Stimulated activated CD4-positive, alpha-beta T cell treated with anti-CD3 and anti-CD28 coated beads, Interleukin-1b, Interleukin-23, amount 100 ng/mL, for 4 hours (primary cell): ENCODE measurements around the gene CLDN9.

Source experiments
- DNase-seq, 2 donors: peaks; one replicate each; pipeline ENCODE4 v3.0.0-alpha.2; 2020; ENCODE audit warnings: low read depth in 2 of 2

CLDN9 gene

GRCh38 chr16:2974319-2975056 is 38.2 kb upstream of the CLDN9 start:
- no peak for DNase-seq

GRCh38 chr16:2975161-2975795 is 37.4 kb upstream of the CLDN9 start:
- DNase-seq = no peak

GRCh38 chr16:2976201-2976600 is 36.5 kb upstream of the CLDN9 start:
- no peak for DNase-seq

- no peak for DNase-seq
Observed at GRCh38 chr16:2976673-2977072, 36.0 kb upstream of the CLDN9 start.

DNA sequence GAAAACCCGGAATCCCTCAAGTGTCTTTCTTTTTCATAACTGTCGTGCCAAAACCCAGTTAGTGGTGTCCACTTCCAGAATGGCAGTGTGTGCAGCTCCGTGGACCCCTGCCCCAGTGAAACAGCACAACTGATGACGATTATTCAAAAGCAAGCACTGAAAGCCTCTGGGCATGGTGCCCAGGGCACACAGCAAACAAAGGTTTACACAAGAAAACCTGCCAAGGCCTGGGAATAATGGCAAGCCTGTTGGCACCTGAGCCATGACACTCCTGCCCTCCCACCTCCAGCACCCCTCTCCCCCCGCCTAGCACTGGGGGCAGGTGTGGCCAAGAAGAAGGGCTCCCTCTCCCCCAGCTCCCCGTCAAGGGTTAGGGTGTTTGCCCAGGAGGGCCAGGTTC is 35.3 kb upstream of the CLDN9 start:
- no peak for DNase-seq

GRCh38 chr16:2979669-2980226 is 33.0 kb upstream of the CLDN9 start:
- no peak for DNase-seq

- DNase-seq = peak; percentile 95 to 97
Observed at GRCh38 chr16:2980227-2981176, 32.2 kb upstream of the CLDN9 start, which contains the start of gene PKMYT1. Gene PKMYT1, minus strand, starts transcription at chr16:2980446. Its CDS starts 789 bp downstream, at chr16:2979657.

DNA sequence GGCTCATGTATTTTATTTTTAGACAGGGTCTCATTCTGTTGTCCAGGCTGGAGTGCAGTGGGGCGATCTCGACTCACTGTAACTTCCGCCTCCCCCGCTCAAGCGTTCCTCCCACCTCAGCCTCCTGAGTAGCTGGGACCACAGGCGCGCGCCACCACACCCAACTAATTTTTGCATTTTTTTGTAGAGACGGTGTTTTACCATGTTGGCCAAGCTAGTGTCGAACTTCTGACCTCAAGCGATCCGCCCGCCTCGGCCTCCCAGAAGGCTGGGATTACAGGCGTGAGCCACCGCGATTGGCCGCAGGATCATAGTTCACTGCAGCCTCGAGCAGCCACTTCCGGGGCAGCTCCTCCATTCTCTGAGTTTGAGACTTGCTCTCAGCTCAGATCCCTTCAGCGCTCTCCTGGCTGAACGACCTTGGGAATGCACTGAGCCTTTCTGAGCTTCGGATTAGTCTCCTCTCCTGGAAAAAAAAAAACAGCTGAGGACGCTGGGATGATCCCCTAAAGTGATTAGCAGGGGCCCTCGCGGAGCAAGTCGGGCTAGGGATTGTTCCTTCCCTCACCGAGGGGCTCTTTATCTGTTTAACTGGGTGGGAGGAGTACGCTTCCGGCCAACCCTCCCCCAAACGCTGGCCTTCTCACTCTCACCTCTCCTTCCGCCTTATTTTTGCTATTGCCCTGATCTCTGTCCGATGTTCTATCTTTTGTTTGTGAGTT is 31.4 kb upstream of the CLDN9 start:
- DNase-seq = no peak

DNA sequence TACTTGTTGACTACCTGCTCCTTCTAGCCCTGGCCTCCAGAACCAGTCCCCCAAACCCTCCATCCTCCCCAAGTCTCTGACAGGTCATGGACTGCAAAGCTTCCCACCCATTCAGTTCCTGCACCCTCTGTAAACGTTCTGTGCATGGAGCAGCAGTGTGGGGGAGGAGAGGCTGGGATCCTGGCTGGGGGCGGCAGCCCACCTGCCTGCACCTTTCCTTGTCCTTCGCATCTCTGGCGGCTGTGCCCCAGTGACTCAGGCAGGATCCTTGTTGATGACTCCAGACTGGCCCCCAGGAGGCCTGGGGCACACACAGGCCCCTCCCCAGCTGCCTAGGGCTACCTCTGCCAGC is 30.8 kb upstream of the CLDN9 start:
- DNase-seq = no peak

DNA sequence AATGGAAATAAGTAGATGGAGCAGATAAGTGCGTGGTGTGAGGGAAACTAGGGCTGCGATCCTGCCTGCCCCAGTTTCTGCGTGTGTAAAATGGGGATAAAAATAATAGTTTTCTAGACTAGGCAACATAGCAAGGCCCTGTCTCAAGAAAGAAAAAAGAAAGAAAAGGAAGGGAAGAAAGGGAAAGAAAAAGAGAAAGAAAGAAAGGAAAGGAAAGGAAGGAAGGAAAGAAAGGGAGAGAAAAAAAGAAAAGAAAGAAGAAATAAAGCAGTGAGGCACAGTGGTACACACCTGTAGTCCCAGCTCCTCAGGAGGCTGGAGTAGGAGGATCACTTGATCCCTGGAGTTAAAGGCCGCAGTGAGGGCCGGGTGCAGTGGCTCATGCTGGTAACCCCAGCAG is 30.3 kb upstream of the CLDN9 start:
- no peak for DNase-seq

DNA sequence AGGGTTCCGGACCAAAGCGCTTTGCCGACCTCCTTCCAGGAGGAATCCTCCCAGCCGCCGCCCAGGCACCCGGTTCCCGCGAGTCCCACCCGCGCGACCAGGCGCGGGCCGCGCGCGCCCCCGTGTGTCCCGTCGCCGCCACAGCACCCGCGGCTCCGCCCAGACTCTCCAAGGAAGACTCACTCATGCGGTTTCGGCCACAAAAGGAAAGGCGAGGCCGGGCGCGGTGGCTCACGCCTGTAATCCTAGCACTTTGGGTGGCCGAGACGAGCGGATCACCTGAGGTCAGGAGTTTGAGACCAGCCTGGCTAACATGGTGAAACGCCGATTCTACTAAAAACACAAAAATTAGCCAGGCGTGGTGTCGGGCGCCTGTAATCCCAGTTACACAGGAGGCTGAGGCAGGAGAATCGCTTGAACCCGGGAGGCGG is 29.0 kb upstream of the CLDN9 start:
- DNase-seq = peak; percentile 56 to 64

- DNase-seq = no peak
Observed at GRCh38 chr16:2985462-2985861, 27.3 kb upstream of the CLDN9 start.

DNA sequence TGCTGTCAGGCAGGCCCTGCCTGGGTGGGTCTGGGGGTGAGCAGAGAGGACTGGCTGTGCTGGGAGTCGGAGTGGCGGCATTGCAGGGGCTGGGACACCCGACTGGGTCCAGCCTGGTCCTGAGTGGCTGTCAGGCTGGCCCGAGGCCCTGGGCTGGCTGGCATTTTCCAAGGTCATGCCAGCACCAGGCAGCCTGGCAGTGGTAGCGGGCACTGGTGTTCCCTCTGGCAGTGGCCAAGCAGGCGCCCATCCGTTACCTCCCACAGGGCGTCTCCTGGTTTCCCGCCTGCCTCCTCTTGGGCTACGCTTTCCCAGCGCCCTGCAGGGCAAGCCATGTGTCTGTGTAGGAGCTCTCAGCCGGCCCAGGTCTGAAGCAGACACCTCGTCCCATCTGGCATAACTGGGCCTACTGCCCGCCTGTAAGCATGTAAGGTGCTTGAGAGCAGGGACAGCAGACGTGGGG is 26.8 kb upstream of the CLDN9 start:
- no peak for DNase-seq

DNA sequence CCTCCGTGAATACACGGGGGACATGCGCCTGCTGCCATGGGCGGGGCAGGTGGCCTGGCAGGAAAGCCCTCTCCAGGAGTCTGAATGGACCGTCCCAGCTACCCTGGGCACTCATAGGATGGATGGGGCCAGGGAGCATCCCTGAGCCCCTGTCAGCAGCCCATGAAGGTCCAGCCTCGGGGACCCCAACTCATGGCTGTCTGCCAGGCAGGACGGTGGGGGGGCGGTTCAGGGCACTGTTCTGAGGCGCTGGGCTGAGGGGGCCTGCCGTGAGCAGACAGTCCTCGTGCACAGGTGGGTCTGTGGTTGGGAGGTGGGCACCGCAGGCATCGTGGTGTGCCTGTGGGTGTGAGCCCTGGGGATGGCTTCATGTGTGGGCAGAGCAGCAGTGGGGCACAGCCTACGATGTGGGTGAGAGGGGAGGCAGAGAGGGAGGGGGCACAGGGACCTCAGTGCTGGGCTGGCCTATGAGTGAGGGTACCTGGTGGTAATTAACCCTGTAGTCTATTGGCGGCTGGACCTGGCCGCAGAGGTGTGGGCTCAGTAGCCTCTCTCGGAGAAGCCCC is 26.0 kb upstream of the CLDN9 start:
- DNase-seq = no peak

DNA sequence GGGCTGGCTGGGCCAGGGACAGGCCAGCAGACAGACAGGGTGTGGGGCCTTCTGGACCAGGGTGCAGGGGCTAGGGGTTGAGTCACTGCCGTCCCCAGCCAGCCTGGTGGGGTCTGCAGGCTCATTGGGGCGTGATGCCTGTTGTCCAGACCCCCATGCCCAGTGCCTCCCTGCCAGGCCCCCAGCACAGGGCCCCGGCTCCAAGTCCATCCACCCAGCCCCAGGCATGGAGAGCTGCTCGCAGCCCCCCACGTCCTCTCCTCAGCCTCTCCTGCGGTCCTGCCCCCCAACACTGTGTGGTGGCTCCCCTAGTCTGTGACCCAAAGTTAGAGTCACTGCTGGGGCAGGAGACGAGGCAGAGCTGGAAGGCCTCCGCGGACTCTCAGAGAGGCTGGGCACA is 25.4 kb upstream of the CLDN9 start:
- DNase-seq = no peak

GRCh38 chr16:2987833-2988232 is 24.9 kb upstream of the CLDN9 start:
- DNase-seq = no peak

GRCh38 chr16:2988590-2989099 is 24.1 kb upstream of the CLDN9 start:
- DNase-seq = no peak

DNA sequence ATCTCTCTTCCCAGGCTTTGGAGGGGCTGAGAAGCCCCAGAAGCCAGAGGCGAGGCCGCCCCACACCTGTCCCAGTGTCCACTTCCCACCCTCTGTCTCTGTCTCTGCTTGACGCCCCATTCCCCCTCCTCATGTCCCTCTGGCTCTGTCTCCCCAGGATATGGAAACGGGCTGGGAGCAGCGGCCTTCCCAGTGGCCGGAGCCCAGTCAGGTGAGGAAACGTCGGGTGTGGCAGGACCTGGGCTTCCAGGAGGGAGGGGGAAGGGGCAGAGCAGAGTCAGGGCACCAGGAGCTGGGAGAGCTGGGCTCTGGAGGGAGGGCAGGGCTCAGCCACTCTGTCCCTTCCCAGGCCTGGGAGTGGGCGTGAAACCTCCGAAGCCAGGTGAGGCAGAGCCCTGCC is 21.8 kb upstream of the CLDN9 start:
- DNase-seq = no peak

GRCh38 chr16:2991566-2992261 is 21.0 kb upstream of the CLDN9 start:
- DNase-seq = no peak
